Measurements from ENCODE around the gene F12.
A peak's percentile ranks its signal among the peaks of the same experiment; 100 is the strongest.
"Not testable (repeated sequence)": the region's sequence is repeated elsewhere in the genome, so short reads cannot be mapped to it uniquely, and the experiment has no call there.

The F12 gene

DNA sequence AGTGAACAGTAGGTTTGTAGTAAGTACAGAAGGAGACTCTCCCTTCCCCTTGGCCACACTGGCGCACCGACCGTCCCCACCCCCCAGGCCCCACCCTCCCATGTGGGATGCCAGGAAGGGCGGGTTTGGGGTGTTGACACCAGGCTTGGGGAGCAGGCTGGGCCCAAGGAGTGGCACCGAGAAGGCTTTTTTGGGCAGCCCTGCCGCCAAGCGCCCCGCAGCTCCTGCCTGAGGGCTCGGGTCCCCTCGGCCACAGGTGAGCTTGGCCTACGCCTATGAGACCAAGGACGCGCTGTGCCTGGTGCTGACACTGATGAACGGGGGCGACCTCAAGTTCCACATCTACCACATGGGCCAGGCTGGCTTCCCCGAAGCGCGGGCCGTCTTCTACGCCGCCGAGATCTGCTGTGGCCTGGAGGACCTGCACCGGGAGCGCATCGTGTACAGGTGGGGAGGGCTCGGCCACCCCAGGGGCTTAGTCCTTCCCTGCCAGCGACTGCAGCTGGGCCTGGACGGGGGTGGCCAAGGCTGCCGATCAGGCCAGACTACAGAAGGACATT, 24.4 kb upstream of the F12 start:
- DNase-seq (ENCODE audit: extremely low read depth in 1 of 2, low read depth in 1 of 2), result no peak

DNA sequence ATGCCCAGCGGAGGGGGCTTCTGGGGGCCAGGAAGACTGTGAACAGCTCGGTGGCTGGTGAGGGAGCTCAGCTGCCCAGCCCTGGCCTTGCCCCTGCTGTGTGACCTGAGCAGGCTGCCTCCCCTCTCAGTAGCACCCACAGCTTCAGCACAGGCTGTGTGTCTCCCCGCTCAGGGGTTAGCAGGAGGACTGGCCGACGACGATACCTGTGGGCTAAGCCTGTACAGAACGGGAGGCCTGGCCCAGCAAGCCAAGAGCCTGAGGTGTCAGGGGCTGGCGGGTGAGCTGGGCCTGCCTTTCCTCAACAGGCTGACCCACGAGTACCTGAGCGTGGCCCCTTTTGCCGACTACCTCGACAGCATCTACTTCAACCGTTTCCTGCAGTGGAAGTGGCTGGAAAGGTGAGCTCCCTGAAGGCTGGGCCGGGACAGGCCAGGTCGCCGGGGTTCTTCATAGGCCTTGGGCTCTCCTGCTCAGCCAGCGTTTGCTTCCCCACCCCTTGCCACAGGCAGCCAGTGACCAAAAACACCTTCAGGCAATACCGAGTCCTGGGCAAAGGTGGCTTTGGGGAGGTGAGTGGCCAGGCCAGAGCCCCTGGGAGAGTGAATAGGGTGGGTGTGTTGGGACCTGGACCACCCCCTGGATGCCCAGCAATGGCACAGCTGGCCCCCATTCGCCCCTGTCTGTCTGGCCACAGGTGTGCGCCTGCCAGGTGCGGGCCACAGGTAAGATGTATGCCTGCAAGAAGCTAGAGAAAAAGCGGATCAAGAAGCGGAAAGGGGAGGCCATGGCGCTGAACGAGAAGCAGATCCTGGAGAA, 23.7 kb upstream of the F12 start:
- no peak for DNase-seq (ENCODE audit: extremely low read depth in 1 of 2, low read depth in 1 of 2)

DNA sequence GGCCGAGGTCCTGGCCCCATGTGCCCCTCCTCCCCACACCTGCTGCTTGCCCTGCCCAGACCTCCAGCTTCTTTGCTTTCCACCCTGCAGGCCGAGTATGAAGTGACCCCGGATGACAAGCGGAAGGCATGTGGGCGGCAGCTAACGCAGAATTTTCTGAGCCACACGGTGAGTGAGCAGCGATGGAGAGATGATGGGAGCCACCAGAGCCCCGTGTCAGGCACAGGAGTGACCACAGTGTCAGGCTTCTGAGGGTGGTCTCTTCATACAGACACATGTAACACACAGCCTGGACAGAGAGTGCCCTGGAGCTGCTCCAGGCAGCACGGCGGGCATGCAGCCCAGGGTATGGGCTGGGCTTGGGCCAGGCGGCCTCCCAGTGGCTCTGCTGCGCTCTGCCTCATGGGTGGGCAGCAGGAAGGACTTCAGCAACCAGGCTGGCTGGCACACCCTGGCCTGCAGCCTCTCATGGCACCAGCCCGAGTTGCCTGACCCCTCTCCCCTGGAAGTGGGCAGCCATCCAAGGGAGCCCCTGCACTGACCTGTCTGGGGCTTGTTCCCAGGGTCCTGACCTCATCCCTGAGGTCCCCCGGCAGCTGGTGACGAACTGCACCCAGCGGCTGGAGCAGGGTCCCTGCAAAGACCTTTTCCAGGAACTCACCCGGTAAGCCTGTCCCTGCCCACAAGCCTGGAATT, 22.9 kb upstream of the F12 start:
- DNase-seq (ENCODE audit: extremely low read depth in 1 of 2, low read depth in 1 of 2), result no peak

DNA sequence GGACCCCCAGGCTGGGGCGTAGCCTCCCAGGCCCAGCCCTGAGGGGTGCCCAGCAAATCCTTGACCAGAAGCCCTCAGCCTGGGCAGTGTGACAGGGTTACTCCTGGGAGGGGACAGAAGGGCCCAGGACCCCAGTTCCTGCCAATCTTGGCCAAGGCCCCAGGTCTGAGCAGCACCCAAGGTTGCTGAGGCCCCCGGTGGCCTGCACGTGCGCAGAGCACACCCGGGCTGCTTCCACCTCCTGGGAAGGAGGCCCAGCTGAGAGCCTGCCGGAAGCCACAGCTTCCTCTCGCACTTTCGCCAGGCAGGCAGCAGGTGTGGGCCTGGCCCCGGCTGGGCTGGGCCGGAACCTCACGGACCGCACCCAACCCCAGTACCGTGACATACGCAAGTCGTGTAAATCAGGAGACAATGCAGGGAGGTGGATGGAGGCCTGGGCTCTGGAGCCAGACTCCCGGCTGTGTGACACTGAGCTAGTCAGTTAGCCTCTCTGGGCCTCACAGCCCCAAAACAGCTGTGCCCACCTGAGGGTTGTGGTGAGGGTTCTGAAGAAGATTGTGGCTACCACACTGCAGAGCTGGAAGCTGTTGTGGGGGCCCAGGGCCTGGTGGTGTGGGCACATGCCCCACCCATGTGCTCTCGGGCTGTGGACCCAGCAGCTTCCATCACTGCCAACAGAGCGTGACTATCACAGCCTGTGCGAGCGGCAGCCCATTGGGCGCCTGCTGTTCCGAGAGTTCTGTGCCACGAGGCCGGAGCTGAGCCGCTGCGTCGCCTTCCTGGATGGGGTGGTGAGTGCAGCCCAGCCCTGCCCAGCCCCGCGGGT, 22.2 kb upstream of the F12 start:
- peak; percentile 73 to 89 for DNase-seq (ENCODE audit: extremely low read depth in 1 of 2, low read depth in 1 of 2)

DNA sequence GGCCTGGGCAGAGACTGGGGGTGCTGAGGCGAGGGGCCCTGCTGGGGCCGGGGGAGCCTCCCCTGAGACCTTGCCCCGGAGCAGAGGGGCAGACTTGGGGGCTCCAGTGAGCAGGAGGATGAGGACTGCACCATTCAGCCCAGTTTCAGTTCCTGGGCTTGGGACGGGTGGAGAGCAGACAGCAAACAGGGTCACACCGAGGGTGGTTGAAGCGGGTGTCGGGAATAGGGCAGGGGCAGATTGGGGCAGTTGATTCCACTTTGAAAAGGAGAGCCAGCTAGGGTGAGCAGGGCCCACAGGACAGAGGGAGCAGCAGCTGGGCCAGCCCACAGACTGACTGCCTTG, 21.6 kb upstream of the F12 start:
- DNase-seq (ENCODE audit: extremely low read depth in 1 of 2, low read depth in 1 of 2), result no peak

DNA sequence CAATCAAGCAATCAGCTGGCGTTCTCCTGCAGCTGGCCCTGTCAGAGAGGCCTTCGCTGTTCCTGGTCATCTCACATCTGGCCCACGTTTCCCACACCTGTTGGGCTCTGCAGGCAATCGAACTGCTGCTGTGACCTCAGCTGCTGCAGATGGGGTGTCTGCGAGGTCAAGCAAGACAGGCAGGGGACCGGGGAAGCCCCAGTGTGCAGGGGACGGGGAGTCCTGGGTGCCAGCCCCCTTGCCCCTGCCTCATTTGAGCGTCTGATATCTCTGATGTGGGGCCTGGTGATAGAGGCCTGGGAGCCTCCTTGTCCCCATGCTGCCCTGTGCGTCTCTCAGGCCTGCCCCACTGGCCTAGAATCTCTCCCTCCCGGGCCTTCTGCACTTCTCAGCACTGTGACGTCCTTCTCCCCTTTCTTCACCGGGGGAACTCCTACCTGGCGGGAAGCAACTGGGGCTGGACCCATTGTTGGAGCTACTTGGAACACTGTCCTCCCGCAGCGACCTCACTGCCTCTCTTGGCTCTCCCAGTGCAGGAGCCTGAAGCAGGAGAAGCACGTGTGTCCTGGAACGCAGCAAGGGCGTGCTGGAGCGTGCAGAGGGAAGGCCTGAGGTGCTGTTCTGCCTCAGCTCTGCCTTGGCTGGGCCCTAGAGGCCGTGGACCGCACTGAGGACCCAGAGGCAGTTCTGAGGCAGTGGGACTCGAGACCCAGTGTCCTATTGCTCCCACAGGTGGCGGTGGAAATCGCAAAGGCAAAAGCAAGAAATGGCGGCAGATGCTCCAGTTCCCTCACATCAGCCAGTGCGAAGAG, 21.0 kb upstream of the F12 start:
- DNase-seq (ENCODE audit: extremely low read depth in 1 of 2, low read depth in 1 of 2), result no peak

DNA sequence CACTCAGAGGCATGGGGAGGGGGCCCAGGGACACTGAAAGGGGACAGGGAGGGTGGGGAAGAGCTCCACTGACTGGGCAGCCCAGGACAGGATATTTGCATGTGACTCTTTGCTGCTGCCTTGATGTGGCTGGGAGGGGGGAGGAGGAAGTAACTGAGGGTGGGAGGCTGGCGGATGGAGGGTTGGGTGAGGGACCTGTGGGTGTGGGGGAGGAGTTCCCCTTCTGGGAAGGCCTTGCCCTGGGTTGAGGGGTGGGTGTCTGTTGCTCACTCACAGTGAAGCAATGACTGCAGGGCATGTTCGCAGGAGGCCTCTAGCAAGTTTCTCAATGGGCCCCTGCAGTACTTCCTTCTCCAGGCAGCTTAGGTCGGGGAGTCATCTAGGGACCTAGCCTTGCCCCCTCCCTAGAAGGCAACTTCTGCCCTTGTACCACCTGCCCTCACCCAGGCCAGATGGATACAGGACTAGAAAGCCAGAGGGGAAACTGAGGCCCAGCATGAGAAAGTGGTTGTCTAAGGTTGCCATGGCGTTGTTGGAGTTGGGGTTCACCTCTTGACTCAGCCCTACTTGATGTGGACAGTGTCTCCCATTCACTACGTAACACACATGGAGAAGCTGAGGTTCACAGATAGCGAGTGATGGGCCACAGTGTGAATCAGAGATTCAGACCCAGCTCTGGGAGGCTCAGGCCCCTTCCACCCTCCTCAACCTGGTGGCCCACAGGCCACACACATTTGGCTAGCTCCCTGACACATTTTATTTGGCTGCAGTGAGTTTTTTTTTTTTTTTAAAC, 20.1 kb upstream of the F12 start:
- peak; percentile 77 to 95 for DNase-seq (ENCODE audit: extremely low read depth in 1 of 2, low read depth in 1 of 2)

DNA sequence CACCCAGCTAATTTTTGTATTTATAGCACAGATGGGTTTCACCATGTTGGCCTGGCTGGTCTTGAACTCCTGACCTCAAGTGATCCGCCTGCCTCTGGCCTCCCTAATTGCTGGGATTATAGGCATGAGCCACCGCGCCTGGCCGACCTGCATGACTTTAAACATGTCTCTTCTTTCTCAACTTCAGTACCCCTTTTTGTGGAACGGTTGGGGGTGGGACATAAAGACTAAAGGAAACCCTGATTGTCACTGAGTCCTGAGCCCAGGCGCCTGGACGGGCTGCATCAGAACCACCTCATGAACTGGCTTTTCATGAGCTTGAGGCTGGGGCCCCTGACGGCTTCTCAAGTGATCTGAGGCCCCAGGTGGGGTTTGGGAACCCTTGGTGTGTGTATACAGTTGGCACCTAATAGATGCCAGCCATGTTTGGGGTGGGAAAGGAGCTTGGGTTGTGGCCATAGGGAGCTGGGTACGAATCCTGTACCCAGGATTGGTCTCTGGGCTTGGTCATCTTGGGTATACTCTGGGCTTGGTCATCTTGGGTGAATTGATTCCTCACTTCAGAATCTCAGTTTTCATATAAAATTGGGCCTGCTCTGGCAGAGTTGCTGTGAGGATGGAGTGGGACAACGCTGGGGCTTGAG, 19.3 kb upstream of the F12 start:
- DNase-seq (ENCODE audit: extremely low read depth in 1 of 2, low read depth in 1 of 2), result no peak

DNA sequence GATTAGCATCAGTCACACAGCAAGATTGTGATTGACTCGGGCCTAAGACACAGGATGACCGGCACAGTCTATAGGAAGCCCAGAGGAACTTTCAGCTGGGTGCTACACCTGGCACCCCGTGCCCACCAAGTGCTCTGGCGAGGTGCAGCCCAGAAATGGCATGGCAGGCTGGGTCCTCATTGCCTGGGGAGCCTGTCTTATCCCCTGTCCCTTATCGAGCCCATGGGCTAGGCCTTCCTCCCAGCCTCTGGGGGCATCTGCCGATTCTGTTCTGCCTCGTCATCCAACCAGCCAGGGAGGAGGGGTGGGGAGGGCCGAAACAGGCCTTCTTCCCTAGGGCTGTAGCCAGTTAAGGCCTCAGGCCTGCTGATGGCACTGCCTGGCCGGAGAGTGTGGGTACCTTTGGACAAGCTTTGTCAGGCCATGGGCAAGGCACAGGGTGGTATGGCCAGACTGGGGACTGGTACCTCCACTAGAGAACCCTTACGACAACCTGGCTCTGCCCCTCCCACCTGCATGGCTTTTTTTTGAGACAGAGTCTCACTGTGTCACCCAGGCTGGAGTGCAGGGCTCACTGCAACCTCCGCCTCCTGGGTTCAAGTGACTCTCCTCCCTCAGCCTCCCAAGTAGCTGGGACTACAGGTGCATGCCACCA, 18.7 kb upstream of the F12 start:
- no peak for DNase-seq (ENCODE audit: extremely low read depth in 1 of 2, low read depth in 1 of 2)

DNA sequence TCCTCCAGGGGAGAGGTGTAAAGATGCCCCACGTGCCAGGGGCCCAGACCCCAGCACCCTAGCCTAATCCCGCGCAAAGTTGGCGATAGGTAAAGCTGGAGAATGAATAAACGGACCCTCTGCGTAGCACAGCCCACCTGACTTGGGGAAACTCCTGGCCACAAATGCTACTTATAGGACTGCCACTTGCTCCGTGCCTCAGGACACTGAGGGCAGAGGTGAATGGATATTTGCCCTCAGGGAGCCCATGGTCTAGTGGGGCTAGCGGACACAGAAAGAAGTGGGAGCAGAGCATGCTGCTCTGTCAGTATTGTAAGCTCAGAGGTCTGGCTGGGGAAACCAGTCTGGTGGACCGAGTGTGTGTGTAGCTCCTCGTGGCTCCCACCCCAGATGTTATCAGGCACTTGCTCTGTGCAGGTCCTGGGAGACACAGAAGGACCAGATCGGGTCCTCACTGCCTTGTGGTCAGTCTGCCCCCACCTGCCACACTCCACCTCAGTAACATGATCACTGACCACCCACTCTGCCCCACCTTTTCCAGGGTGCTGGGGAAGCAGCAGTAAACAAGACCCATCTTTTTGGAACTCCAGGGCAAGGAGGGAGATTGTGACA, 18.0 kb upstream of the F12 start:
- no peak for DNase-seq (ENCODE audit: extremely low read depth in 1 of 2, low read depth in 1 of 2)

DNA sequence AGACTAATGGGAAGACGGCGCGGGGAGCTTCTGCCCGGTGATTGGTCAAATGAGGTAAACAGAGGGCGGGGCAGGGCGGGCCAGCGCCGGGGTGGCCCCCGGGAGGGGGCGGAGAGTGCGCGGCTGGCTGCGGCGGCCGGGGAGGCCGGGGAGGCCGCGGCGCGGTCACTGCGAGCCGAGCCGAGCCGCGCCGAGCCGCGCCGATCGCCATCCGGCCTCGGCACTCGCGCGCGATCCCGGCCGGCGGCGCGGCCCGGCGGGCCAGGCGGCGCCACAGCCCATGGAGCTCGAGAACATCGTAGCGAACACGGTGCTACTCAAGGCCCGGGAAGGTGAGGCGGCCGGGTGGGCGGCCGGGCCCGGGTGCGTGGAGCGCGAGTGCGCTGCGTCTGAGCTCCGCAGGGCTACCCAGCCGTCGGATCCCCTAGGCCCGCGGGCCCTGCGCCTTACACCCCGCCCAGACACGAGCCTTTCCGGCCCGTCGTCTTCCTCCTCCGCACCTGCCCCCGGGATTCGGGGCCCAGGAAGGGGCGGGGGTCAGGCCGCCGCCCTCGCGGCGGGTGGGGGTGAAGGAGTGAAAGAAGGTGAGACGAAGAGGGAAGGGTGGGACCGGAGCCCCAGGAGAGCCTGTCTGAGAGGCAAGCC, 17.3 kb upstream of the F12 start, which contains the start of gene GRK6:
TSS of gene GRK6 (plus strand) at position 111 of the 645 bp plus-strand sequence. CDS start at position 281, 170 bp downstream.
- DNase-seq (ENCODE audit: extremely low read depth in 1 of 2, low read depth in 1 of 2), result no peak

DNA sequence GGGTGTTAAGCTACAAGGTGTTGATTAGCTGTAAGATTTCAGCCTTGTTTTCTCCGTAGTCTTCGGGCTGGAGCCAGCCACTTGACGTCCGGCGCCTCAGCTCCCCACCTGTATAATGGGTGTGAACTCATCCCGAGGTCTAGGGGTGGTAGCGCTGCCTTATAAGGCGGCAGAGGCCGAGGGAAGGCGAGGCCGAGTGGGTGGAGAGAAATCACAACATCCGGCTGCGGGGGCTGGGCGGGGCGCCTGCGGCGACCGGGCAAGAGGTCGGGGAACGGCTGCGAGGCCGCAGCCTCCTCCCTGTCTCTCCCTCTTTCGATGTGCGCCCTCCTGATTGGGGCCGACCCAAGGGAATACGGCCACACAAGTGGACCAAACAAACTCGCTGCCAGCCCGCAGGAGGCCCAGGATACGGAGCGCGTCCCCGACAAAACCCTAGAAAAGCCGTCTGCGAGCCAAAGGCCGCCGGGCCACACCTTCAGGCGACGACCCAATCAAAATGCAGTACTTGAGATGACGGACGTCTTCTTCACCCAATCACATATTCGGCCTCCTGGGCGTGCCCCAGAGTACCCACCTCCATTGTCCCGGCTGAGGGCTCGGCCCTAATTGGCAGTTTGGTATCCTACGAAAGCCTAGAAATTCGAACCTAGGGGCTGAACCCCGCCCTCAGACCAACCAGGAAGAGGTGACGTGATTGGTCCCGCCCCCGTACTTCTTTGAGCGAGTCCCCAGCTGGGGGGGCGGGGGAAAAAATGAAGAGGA, 16.6 kb upstream of the F12 start:
- DNase-seq (ENCODE audit: extremely low read depth in 1 of 2, low read depth in 1 of 2), result peak; percentile 95 to 100

DNA sequence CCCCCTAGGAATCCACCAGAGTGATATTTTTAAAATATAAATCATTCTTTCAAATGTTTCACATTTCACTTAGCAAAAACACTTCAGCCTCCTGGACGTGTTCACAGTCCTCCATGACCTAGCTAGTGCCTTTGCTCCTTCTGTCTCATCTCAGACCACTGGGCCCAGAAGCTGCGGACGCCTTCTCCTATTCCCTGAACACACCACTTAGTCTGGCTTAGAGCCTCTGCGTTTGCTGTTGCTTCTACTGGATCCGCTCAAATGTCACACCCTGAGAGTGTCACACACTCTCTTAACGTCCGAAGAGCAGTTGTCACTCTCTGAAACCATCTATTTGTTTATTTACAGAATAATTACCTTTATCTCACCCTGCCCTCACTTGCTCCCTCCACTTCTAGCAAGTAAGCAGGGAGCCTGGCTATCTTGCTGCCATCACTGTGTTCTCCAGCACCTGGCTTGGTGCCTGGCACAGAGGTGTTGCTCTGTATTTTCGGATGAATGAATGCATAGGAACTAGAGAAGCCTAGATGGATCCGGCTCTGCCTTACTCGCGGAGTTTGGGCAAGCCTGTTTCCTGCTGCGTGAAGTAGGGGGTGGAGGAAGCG, 15.9 kb upstream of the F12 start:
- no peak for DNase-seq (ENCODE audit: extremely low read depth in 1 of 2, low read depth in 1 of 2)

DNA sequence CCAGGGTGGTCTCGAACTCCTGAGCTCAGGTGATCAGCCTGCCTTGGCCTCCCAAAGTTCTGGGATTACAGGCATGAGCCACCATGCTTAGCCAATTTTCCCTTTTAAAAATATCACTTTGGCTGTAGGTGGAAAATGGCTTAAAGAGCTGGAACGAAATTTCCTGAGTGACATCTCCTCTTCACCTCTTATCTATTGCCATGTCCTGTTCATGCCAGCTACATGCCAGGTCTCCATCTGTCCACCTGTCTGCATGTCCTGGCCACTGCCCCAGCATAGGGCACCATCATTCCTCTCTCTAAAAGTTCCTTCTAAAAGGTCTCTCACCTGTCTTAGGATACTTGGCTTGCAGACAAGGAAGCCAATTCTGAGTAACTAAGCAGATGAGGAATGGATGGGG, 14.3 kb upstream of the F12 start:
- DNase-seq (ENCODE audit: extremely low read depth in 1 of 2, low read depth in 1 of 2), result no peak

DNA sequence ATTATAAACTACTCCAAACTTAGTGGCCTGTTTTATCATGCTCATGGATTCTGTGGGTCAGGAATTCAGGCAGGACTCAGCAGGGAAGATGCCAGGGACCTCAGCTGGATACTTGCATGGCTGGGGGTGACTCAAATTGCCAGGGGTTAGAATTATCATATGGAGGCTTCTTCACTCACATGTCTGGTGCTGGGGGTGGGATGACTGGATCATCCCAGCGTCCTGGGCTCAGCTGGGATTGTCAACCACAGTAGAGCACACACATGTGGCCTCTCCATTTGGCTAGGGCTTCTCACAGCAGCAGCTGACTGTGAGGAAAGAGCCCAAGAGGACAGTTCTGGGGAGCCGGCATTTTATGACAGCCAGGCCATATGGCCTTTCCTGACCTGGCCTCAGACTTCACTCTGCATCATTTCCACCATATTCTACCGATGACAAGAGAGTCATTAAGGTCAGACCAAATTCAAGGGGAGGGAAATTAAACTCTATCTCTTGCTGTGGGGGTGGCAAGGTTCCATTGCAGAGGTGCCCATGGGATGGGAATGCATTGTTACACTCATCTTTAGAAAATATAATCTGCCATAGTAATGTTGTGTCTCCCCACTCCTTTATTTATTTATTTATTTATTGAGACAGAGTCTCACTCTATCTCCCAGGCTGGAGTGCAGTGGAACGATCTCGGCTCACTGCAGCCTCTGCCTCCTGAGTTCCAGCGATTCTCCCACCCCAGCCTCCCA, 11.9 kb upstream of the F12 start:
- no peak for DNase-seq (ENCODE audit: extremely low read depth in 1 of 2, low read depth in 1 of 2)

DNA sequence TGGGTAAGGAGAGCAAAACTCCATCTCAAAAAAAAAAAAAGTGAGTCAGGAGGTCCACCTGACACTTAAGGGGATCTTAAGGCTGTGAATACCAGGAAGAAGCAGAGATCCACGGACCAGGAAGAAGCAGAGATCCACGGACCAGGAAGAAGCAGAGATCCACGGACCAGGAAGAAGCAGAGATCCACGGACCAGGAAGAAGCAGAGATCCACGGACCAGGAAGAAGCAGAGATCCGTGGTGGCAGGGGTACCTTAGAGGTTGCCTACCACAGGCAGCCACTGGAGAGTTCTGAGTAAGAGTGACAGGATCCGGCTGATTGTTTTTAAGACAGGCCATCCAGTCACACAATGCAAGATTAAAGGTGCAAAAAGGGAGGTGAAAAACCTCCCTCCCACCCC, 11.1 kb upstream of the F12 start:
- not testable (repeated sequence) for DNase-seq (ENCODE audit: extremely low read depth in 1 of 2, low read depth in 1 of 2)

All from stimulated activated CD8-positive, alpha-beta memory T cell treated with anti-CD3 and anti-CD28 coated beads, Interleukin-7, amount 100 ng/mL, for 48 hours (primary cell).